H1 (cell line): Measurements from ENCODE around the gene CNTN5. TPM values are rescaled to one million over a fixed set of nuclear protein-coding genes. Genes with fewer than 3 reads are reported as not detected.

Experiments
- CTCF ChIA-PET: fragments of 300-600 bp; sonication (Branson Sonifier 250); formaldehyde crosslinking; loops from one replicate; lab custom pipeline; 2021; ENCODE audit not compliant: partially characterized antibody; lab: Charles Lee
- POLR2A ChIA-PET: fragments of 300-600 bp; sonication (Branson Sonifier 250); formaldehyde crosslinking; loops from one replicate; lab custom pipeline; 2021; ENCODE audit warnings: inconsistent platforms; ENCODE audit not compliant: partially characterized antibody; lab: Charles Lee
- DNase-seq, 2 experiments: peaks; one replicate each; pipeline versions ENCODE4 v3.0.0 to v3.0.0-alpha.2; 2010 to 2022; ENCODE audit warnings: low spot score in 2 of 2, low read depth in 1 of 2, mixed read lengths in 1 of 2
- FAIRE-seq: peaks from 2 replicates; lab custom pipeline; 2011; peaks lifted over from hg19 to GRCh38; lab: Jason Lieb, UNC
- H2AFZ ChIP-seq: 2 replicates; pipeline ENCODE4 v1.8.1; 2012; ENCODE audit warnings: low read length, inconsistent platforms
- H2AK5ac ChIP-seq: 2 replicates; pipeline ENCODE4 v1.6.1; 2013; ENCODE audit warnings: low read depth, low read length
- H2BK120ac ChIP-seq: replicated peaks from 2 replicates; pipeline ENCODE3; 2013; ENCODE audit warnings: low read depth, low read length, inconsistent platforms
- H2BK12ac ChIP-seq: 2 replicates; pipeline ENCODE4 v1.6.1; 2013; ENCODE audit warnings: low read depth, low read length
- H2BK15ac ChIP-seq: 2 replicates; pipeline ENCODE4 v1.6.1; 2013; ENCODE audit warnings: low read length
- H2BK20ac ChIP-seq: 2 replicates; pipeline ENCODE4 v1.6.1; 2013; ENCODE audit warnings: low read length
- H2BK5ac ChIP-seq: 2 replicates; pipeline ENCODE4 v1.6.1; 2013; ENCODE audit warnings: low read depth, low read length
- H3K14ac ChIP-seq: 2 replicates; pipeline ENCODE4 v1.6.1; 2013; ENCODE audit warnings: inconsistent platforms; ENCODE audit not compliant: insufficient read length
- H3K18ac ChIP-seq: 2 replicates; pipeline ENCODE4 v1.6.1; 2013; ENCODE audit warnings: low read length; ENCODE audit errors: extremely low read depth
- H3K23ac ChIP-seq: 2 replicates; pipeline ENCODE4 v1.6.1; 2013; ENCODE audit warnings: inconsistent platforms; ENCODE audit not compliant: insufficient read length
- H3K23me2 ChIP-seq: 2 replicates; pipeline ENCODE4 v1.6.1; 2013; ENCODE audit warnings: low read depth, low read length
- H3K27ac ChIP-seq: 2 replicates; pipeline ENCODE4 v1.6.1; 2011; ENCODE audit warnings: low read depth, low read length, inconsistent platforms
- H3K27me3 ChIP-seq, 4 experiments: replicated peaks in 1 of 4; 1 replicate in 1 of 4; 2 replicates in 3 of 4; pipeline versions ENCODE4 v1.6.1 to v1.8.1; 2011 to 2013; ENCODE audit warnings: low read length in 3 of 4, mild to moderate bottlenecking in 3 of 4, inconsistent platforms in 2 of 4, mixed read lengths in 2 of 4, moderate library complexity in 1 of 4; ENCODE audit not compliant: control insufficient read depth in 3 of 4, insufficient read depth in 3 of 4; ENCODE audit errors: extremely low read depth in 1 of 4
- H3K36me3 ChIP-seq, 4 experiments: 2 replicates each; pipeline versions ENCODE4 v1.6.1 to v1.8.1; 2011 to 2013; ENCODE audit warnings: mild to moderate bottlenecking in 4 of 4, low read length in 3 of 4, moderate library complexity in 2 of 4, control low read depth in 1 of 4, inconsistent platforms in 1 of 4; ENCODE audit not compliant: insufficient read depth in 4 of 4, control insufficient read depth in 2 of 4
- H3K4ac ChIP-seq: replicated peaks from 2 replicates; pipeline ENCODE3; 2013; ENCODE audit warnings: low read length, low read depth, mixed read lengths, inconsistent platforms; ENCODE audit not compliant: insufficient read length
- H3K4me1 ChIP-seq, 4 experiments: replicated peaks in 1 of 4; 1 replicate in 1 of 4; 2 replicates in 3 of 4; pipeline versions ENCODE4 v1.6.1 to v1.8.1; 2011 to 2013; ENCODE audit warnings: low read length in 3 of 4, inconsistent platforms in 2 of 4, mixed read lengths in 1 of 4; ENCODE audit not compliant: insufficient read depth in 4 of 4, control insufficient read depth in 3 of 4
- H3K4me2 ChIP-seq, 2 experiments: 2 replicates each; pipeline versions ENCODE4 v1.6.1 to v1.8.1; 2011 to 2013; ENCODE audit warnings: low read depth in 2 of 2, low read length in 2 of 2, control low read depth in 1 of 2, inconsistent platforms in 1 of 2, mild to moderate bottlenecking in 1 of 2; ENCODE audit not compliant: insufficient read depth in 1 of 2
- H3K4me3 ChIP-seq, 4 experiments: fragments of 200-600, 300-600 bp in 1 of 4; sonication (generic), shearing (Covaris generic), sonication (Bioruptor Twin) in 1 of 4; 2 replicates each; pipeline versions ENCODE4 v1.5.1 to v1.8.1; 2011 to 2016; ENCODE audit warnings: low read length in 4 of 4, low read depth in 3 of 4, control low read depth in 2 of 4, inconsistent platforms in 2 of 4, mild to moderate bottlenecking in 2 of 4, mixed read lengths in 1 of 4, moderate library complexity in 1 of 4; ENCODE audit not compliant: insufficient read depth in 2 of 4; ENCODE audit errors: extremely low read depth in 1 of 4
- H3K56ac ChIP-seq: replicated peaks from 2 replicates; pipeline ENCODE3; 2013; ENCODE audit warnings: low read depth, mild to moderate bottlenecking, mixed read lengths, low read length, inconsistent platforms; ENCODE audit not compliant: insufficient read length
- H3K79me1 ChIP-seq: 2 replicates; pipeline ENCODE4 v1.6.1; 2013; ENCODE audit warnings: low read depth, low read length, control low read depth
- H3K79me2 ChIP-seq, 2 experiments: 2 replicates each; pipeline versions ENCODE4 v1.6.1 to v1.8.1; 2012 to 2013; ENCODE audit warnings: low read length in 2 of 2, mild to moderate bottlenecking in 2 of 2, inconsistent platforms in 1 of 2; ENCODE audit not compliant: insufficient read depth in 2 of 2, control insufficient read depth in 1 of 2
- H3K9ac ChIP-seq, 4 experiments: replicated peaks in 1 of 4; 1 replicate in 1 of 4; 2 replicates in 3 of 4; pipeline versions ENCODE4 v1.6.1 to v1.8.1; 2011 to 2013; ENCODE audit warnings: low read depth in 3 of 4, low read length in 3 of 4, control low read depth in 2 of 4, mild to moderate bottlenecking in 2 of 4, moderate library complexity in 2 of 4, inconsistent platforms in 1 of 4; ENCODE audit errors: extremely low read depth in 1 of 4
- H3K9me3 ChIP-seq, 2 experiments: 2 replicates each; pipeline versions ENCODE4 v1.6.1 to v1.8.1; 2012 to 2013; ENCODE audit warnings: mild to moderate bottlenecking in 2 of 2, moderate library complexity in 2 of 2, control low read depth in 1 of 2, inconsistent platforms in 1 of 2, low read depth in 1 of 2, low read length in 1 of 2, mixed read lengths in 1 of 2; ENCODE audit not compliant: insufficient read depth in 2 of 2
- H4K20me1 ChIP-seq, 2 experiments: replicated peaks in 1 of 2; 2 replicates each; pipeline versions ENCODE3 to v1.8.1; 2011 to 2013; ENCODE audit warnings: inconsistent platforms in 2 of 2, low read length in 2 of 2, mild to moderate bottlenecking in 1 of 2; ENCODE audit not compliant: insufficient read depth in 2 of 2, control insufficient read depth in 1 of 2
- H4K5ac ChIP-seq: 2 replicates; pipeline ENCODE4 v1.6.1; 2013; ENCODE audit warnings: low read length, low read depth, mixed read lengths, inconsistent platforms; ENCODE audit not compliant: insufficient read length
- H4K8ac ChIP-seq: 2 replicates; pipeline ENCODE4 v1.8.0; 2013; ENCODE audit warnings: mild to moderate bottlenecking, moderate library complexity, low read length, inconsistent platforms; ENCODE audit not compliant: insufficient read depth; ENCODE audit errors: extremely low read depth
- H4K91ac ChIP-seq: replicated peaks from 2 replicates; pipeline ENCODE3; 2013; ENCODE audit warnings: low read length, mixed read lengths, inconsistent platforms; ENCODE audit not compliant: insufficient read length
- EGR1 ChIP-seq: IDR thresholded peaks from 2 replicates; pipeline ENCODE4 v1.6.1; 2011; ENCODE audit warnings: low read depth, low read length, borderline replicate concordance
- TEAD4 ChIP-seq: IDR thresholded peaks from 2 replicates; pipeline ENCODE4 v1.6.1; 2012; ENCODE audit warnings: low read depth, low read length, inconsistent platforms, mixed read lengths
- WGBS, 2 experiments: shearing (Covaris generic) in 1 of 2; methylation state at CpG; one replicate each; pipeline versions ENCODE4 v1.1.6 to v1.1.7; 2013 to 2015; ENCODE audit warnings: low lambda C conversion rate in 2 of 2, mixed read lengths in 2 of 2, inconsistent platforms in 1 of 2, low coverage in 1 of 2, missing lambda C conversion rate in 1 of 2; ENCODE audit not compliant: insufficient replicate concordance in 2 of 2, insufficient coverage in 1 of 2, insufficient read length in 1 of 2; ENCODE audit errors: extremely low coverage in 1 of 2, missing lambda C conversion rate in 1 of 2; 5-methylcytosine and 5-hydroxymethylcytosine counted together
- polyA plus RNA-seq, 7 experiments: library from polyadenylated mRNA; depleted of rRNA in 3 of 7; stranded (reverse) in 5 of 7; unstranded in 2 of 7; fragments of >200 nt in 5 of 7; fragments of 200-250 nt in 2 of 7; gene quantifications; 1 replicate in 5 of 7; 2 replicates in 1 of 7; 4 replicates in 1 of 7; pipeline versions ENCODE4 v1.2.1 to v1.2.3, GENCODE V29; 2011 to 2013; ENCODE audit warnings: missing spikeins in 2 of 7, mixed read lengths in 2 of 7
- total RNA-seq: library from RNA; stranded (reverse); fragmentation: NEBNext Ultra II Directional; extraction: Animal tissue kit (Norgen Biotek cat#: 25700); gene quantifications from 2 replicates; pipeline ENCODE4 v1.2.1, GENCODE V29; 2021

Gene CNTN5
- total and polyA plus RNA-seq, 2 of the 8 experiments (the other 6 are each of a cell fraction or from before 2014, with no cell fraction given) = not detected

DNA sequence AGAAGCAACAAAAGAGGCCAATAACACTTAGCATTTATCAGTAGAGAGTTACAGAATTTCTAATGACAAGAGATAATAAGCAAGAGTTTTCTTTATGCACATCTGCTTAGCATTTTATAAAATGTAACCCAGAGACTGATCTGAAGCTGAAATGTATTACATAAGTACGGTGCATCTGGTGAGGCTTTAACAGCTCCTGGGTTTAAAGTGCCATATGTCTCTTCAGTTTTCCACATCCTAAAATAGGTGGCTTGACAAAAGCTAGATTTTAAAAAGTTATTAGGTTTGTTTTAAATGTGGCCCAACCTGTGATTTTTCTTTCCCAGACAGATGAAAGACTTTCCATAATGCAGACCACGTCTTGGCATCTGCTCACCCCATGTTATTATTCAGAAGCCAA, 1045.7 kb downstream of the CNTN5 start:
- 95% methylated on average over 2 of the region's 2 CpGs; no CpG with 5 or more reads in 1 of the 2 experiments for WGBS, 2 experiments
- H3K36me3 ChIP-seq = no peaks in the 10 kb centered on the region
- no peak overlapping the region for H3K27ac ChIP-seq
- CTCF ChIA-PET = interaction anchor here (0.9 kb wide), 1 partner anchor 155 kb away, joined by 3 read pairs; no protein-coding TSS in a partner anchor
- no peak overlapping the region for H3K9ac ChIP-seq
- H4K91ac ChIP-seq = no peak overlapping the region
- no peak overlapping the region for H2BK20ac ChIP-seq
- no peak overlapping the region for H2BK15ac ChIP-seq
- no peak overlapping the region for H3K14ac ChIP-seq
- no peaks in the 10 kb centered on the region; the same call in 1 of the 2 replicates for H3K23me2 ChIP-seq
- no peaks in the 10 kb centered on the region for H3K4me1 ChIP-seq
- H3K4ac ChIP-seq = no peak overlapping the region
- H4K8ac ChIP-seq = no peak overlapping the region
- no peak overlapping the region for H2BK120ac ChIP-seq
- TF ChIP-seq EGR1 (no peak), TEAD4 (no peak)
- TF ChIP-seq, all 59 proteins: peak for 0
- no peak overlapping the region for H3K4me2 ChIP-seq
- POLR2A ChIA-PET = no interaction called here
- no peak overlapping the region for H2BK5ac ChIP-seq
- H3K56ac ChIP-seq = no peak overlapping the region
- H3K18ac ChIP-seq = no peak overlapping the region
- H3K9me3 ChIP-seq = no peaks in the 10 kb centered on the region
- FAIRE-seq = no peak
- no peak overlapping the region for H3K4me3 ChIP-seq
- H3K23ac ChIP-seq = no peak overlapping the region
- H2AK5ac ChIP-seq = no peak overlapping the region
- no peak overlapping the region for H2AFZ ChIP-seq
- H2BK12ac ChIP-seq = no peak overlapping the region
- H3K27me3 ChIP-seq = peaks cover 0 to 1% (median 0%) of the 10 kb centered on the region in 4 experiments; a peak in 1 of 7 replicates
- H3K79me1 ChIP-seq = no peaks in the 10 kb centered on the region
- no peak overlapping the region for H4K5ac ChIP-seq
- no peaks in the 10 kb centered on the region for H3K79me2 ChIP-seq
- H4K20me1 ChIP-seq = no peaks in the 10 kb centered on the region
- DNase-seq = no peak
